ENCODE results near the gene LYL1. TPM values are rescaled to one million over a fixed set of nuclear protein-coding genes. Genes with fewer than 3 reads are reported as not detected.
A peak's percentile ranks its signal among the peaks of the same experiment; 100 is the strongest.

LYL1 gene
- total RNA-seq, 1 experiment from 2014 or later, result not detected

DNA sequence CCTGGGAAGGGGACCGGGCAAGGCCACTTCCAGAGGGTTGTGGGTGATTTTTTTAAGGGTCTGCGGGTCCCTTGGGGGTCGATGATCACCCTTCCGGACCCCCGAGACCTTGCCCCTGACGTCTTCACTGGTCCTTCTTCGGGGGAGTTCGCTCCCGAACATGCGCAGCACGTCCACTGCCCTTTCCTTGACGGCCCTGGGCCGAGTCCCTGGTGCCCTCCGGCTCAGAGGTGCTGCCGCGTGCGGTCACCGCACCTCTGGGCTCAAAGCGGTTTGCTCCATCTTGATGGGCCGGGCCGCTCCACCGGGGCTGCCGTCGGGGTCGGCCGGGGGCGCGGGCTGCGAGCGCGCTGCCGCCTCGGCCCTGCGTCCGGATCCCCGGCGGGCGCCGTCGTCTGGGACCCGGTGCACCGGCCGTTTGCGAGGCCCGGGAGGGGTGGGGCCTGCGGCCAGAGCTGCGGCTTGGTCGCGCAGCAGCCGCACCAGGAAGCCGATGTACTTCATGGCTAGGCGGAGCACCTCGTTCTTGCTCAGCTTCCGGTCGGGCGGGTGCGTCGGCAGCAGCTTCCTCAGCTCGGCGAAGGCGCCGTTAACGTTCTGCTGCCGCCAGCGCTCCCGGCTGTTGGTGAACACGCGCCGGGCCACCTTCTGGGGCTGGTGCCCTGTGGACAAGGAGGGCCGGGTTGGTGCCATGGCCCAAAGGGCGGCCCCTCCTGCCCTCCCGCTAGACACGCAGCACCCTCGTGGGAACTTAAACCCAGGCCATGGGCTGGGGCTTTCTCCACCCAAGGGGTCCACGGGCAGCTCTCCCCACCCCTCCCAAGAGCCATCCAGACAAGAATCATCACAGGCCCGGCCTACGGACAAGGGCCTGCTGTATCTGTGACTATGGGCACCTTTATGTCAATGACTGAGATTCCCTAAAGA, 3.3 kb downstream of the LYL1 start:
- no peak overlapping the region for H3K4me3 ChIP-seq
- H3K27me3 ChIP-seq, result no peaks in the 10 kb centered on the region
- no peaks in the 10 kb centered on the region for H3K9me3 ChIP-seq
- H3K36me3 ChIP-seq, result peaks cover 66% of the 10 kb centered on the region
- no peak for DNase-seq

DNA sequence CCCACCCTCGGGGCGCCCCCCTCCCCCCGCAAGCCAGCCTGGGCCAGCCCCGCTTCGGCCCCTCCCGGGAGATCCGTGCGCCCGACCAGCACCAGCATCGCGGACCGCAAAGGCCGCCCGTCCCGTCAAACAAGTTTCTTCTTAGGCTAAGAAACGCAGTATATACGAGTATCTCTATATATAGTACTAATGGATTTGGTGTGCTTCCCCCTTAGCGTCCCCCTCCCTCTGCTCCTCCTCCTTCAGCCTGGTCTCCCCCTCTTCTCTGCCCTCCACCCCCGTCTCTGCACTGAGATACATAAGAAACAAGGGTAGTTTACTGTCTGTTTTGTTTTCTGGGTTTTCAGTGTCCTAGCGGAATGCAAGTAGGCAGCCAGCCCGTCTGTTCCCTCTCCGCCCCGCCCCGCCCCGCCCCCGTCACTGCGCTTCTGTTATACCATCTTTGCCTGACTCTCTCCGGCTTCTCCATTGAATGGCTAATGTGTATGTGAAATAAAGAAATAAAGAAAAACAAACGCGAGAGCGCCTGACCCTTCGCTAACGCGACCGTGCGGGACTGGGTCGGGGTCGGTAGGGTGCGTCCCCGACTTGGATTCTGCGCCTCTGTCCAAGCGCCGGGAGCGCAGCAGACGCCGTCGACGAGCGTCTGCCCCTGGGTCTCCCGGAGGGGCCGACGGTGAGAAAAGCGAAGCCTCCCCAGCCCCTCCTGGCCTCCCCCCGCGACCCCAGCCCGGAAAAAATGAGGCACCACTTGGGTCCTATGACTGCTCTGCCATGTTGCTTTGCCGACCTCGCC, 4.2 kb downstream of the LYL1 start:
- no peak for DNase-seq
- peaks cover 69% of the 10 kb centered on the region for H3K36me3 ChIP-seq
- H3K27me3 ChIP-seq, result no peaks in the 10 kb centered on the region
- no peak overlapping the region for H3K4me3 ChIP-seq
- no peaks in the 10 kb centered on the region for H3K9me3 ChIP-seq

DNA sequence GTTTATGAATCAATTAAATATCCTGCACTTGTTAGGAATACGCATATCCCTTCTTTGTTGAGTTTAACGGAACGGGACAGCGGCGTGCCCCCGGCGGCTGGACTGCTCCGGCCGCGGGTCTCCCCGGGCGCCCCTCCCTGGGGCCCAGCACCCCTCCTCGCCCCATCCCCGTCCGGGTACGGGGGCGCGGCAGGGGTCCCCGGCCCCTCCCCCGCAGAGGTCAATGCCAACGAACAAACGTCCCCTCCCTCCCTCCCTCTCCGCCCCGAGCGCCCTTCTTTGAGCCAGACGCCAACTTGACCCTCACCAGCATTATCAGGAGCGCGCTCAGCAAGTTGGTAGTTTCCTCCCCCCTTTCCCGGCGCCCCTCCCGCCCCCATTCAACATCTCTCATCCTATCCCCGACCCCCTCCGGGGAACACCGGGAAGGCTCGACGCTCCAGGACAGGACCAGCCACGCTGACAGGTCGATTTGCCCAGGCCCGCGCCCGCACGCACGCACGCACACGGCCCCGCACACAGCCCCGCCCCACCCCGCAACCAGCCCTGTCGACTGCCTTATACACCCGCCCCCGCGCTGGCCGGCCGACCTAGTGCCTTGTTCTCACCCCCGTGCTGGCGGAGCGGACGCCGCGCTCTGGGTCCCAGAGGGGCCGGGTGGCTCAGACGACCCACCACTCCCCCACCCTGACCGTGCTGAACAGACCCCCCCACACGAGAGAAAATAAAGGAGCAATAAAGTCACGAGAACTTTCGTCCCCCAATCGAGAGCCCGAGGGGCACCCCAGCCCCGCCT, 5.0 kb downstream of the LYL1 start:
- Histone ChIP-seq H3K9me3 (no peaks in the 10 kb centered on the region), H3K36me3 (peaks cover 72% of the 10 kb centered on the region), H3K27me3 (no peaks in the 10 kb centered on the region), H3K4me3 (no peak overlapping the region)
- DNase-seq, result no peak

DNA sequence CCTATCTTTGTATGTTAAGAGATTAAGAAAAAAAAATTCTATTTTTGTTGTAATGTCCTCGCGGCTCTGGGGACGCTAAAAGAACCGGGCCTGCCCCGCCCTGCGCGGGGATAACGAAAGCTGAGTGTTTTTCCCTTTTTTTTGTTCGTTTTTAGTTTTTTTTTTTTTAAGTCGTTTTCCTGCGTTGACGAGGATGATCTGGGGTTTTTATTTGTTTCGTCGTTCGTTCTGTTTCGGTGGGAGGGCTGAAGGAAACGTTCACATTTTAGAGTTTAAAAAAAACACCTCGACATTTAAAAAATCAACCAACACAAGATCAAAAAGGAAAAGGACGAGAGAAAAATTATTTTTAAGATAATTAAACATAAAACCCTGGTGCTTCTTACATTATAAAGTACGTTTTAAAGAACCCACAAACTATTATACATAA, 5.6 kb downstream of the LYL1 start:
- DNase-seq, result no peak
- peaks cover 74% of the 10 kb centered on the region for H3K36me3 ChIP-seq

DNA sequence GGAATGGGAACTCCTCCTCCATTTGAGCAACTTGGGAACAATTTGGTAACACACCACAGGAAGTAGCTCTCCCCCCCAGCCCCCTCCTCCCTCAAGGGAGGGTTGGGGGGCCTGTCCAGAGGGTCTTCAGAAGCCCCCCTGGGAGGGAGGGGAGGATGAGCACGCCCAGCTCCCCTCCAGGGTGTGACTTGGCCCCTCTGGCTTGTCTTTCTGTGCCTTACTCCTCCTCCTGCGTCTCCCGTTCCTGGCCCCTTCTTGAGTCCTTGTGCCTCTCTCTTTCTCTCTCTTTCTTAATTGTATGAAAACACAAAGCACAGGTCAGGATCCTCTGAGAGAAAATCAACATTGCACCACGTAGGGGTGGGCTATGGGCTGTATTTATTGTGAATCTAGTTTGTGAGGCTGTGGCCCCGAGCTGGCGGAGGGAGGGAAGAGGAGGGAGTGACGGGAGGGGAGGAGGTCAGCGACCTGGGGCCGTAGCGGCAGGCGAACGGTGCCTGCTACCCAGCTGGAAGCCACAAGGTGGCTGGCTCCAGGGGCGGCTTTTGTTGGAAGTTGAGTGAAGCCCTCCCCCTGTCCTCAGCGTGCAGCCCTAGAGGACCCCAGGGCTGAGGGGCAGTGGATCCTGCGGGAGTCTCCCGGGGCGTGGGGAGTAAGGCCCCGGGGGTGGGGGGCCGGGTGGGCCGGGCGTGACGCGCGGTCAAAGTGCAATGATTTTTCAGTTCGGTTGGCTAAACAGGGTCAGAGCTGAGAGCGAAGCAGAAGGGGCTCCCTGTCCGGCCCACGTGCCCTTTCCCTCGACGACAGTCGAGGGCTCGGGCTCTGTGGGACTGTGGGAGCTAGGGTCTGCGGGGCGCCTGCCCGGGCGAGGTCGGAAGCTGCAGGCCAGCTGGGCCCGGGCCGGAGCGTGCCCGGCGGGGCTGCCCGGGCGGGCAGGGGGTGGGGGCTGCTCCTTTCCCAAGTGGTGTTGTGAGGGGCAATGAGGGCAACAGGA, 6.4 kb downstream of the LYL1 start:
- Histone ChIP-seq H3K4me3 (no peak overlapping the region), H3K9me3 (no peaks in the 10 kb centered on the region), H3K27me3 (no peaks in the 10 kb centered on the region), H3K36me3 (peaks cover 73% of the 10 kb centered on the region)
- no peak for DNase-seq

More for the DNA sequence above, 5.6 kb downstream of the LYL1 start:
- no peaks in the 10 kb centered on the region for H3K27me3 ChIP-seq
- no peaks in the 10 kb centered on the region for H3K9me3 ChIP-seq
- H3K4me3 ChIP-seq, result no peak overlapping the region

DNA sequence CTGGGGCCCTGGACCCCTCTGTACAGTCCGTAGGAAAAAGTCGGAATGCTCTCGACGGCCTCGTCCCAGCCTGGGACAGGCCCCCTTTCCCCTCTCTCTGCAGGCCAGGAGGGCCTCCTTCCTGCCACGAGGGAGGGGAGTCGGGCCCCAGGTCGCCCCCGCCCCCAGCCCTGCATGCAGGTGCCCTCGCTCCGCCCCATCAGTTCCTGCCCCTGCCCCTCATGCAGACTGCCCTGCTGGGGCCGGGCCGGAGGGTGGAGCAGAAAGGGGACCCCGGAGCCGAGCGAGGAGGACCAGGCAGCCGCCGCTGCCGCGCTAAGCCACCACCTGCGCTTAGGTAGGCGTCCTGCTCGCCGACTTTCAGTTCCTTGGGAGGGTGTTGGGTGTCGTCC, 7.3 kb downstream of the LYL1 start:
- Histone ChIP-seq H3K9me3 (no peaks in the 10 kb centered on the region), H3K27me3 (no peaks in the 10 kb centered on the region), H3K4me3 (no peak overlapping the region), H3K36me3 (peaks cover 76% of the 10 kb centered on the region)
- DNase-seq, result no peak

DNA sequence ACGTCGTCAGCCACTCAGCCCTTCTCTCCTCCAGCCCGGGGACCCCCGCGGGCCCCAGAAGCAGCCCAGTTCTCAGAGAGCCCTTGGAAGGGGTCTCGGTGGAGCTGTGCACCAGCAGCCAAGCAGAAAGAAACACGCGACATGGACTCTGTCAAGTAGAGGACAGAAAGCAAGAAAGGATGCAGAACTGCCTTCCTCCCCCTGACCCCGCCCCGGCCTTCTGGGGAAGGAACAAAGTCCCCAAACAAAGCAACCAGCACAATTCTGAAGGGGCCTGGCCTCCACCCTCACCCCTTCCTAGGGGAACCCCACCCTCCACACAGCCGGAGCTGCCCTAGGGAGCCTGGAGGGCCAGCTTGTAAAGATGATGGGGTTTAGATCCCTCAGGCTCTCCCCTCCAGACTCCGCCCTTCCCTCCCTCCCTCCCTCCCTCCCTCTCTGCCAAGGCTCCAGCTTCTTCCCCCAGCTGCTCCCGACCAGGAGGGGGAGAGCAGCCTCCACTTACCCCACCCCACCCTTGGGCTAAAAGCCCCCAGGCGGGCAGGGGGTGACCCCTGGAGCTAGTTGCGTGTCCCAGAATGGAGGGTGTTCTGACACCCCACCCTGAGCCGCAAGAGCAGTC, 7.8 kb downstream of the LYL1 start:
- Histone ChIP-seq H3K27me3 (no peaks in the 10 kb centered on the region), H3K9me3 (no peaks in the 10 kb centered on the region), H3K4me3 (no peak overlapping the region), H3K36me3 (peaks cover 80% of the 10 kb centered on the region)
- no peak for DNase-seq

DNA sequence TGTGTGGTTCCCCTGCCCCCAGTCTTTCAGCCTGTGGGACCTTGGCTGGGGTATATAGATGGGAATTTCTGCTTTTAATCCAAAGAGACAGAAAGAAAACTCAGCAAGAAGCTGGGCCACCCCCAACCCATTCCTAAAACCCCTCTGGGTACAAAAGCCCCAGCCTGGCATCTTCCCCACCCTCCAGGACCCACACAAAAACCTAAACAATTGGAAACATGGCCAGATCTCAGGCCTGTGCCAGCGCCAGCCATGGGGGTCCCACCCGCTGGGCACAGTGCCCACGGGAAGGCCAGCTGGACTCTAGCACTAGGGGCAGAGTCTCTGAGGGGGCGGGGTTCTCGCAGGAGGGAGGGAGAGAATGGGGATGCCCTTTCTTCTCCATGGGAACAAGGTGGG, 8.6 kb downstream of the LYL1 start:
- H3K4me3 ChIP-seq, result no peak overlapping the region
- peaks cover 82% of the 10 kb centered on the region for H3K36me3 ChIP-seq
- H3K9me3 ChIP-seq, result no peaks in the 10 kb centered on the region
- H3K27me3 ChIP-seq, result no peaks in the 10 kb centered on the region
- no peak for DNase-seq

DNA sequence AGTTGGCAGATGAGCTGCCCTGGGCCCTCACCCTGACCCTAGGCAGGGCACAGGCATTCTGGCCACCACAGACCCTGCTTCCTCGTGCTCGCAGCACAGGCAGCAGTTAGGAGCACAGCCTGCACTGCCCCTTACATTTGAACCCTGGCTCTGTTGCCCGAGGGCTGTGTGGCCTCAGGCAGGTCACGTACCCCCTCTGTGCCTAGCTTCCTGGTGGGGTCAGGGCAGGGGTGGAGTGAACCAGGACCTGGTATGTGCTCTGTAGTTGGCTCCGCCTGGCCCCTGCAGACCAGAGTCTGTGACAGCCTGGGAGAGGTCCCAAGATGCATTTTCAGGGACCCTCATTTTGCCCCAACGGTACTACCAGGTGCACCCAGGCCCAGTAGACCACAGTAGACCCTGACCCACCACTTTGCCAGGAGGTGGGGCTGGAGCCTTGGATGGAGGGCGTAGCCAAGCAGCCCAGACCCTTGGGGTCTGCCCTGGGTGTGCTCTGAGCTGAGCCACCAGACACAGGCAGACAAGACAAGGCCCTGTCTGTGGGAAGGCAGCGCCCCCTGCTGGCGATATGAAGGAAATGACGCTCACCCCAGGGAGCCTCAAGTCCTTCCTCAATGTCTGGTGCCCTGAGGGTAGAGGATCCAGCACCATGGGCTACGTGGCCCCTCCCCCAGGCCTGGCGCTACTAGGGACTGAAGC, 9.1 kb downstream of the LYL1 start:
- Histone ChIP-seq H3K36me3 (peaks cover 82% of the 10 kb centered on the region), H3K9me3 (no peaks in the 10 kb centered on the region), H3K27me3 (no peaks in the 10 kb centered on the region), H3K4me3 (no peak overlapping the region)
- peak; percentile 76 for DNase-seq

DNA sequence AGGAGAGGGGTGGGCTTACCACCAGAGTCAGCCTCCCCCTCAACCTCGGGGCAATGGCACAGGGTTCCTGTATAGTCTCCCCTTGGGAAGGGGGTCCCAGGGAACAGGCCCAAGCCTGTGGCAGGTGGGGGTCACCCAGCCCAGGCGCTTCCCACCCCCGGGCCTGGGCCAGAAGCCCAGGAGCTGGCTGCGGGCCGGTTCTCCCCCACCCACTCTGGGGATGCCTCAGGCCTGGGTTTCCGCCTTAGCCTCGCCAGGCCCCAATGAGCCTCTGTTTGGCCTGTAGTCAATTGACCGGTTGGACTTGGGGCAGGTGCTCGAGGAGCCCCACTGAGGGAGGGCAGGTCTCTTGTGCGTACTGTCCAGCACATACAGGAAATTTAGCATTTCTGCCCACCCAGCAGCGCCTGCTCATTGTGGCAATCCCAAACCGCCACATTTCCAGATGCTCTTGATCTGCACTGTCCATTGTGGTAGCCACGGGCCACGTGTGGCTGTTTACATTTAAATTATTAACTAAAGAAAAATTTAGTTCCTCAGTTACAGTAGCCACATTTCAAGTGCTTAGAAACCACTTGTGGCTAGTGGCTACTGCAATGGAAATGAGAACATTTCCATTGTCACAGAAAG, 9.9 kb downstream of the LYL1 start:
- Histone ChIP-seq H3K27me3 (no peaks in the 10 kb centered on the region), H3K36me3 (peaks cover 82% of the 10 kb centered on the region), H3K4me3 (no peak overlapping the region), H3K9me3 (no peaks in the 10 kb centered on the region)
- no peak for DNase-seq

DNA sequence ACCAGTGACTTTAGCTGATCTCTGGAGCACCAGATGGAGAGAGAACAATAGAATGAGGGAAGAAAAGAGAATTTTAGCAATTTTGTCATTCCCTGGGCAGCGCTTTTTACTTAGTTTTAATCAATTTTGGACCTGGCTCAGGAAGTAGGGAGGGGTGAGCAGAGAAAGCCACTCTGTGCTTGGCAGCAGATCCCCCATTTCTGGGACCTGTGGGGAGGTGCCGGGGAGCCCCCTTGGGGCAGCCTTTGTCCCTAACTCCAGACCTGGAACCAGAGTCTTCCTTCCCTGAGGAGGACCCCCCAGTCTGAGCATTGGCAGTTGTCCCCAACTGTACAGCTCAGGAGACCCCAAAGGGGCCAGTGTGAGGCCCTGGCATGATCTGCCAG, 10.5 kb downstream of the LYL1 start:
- DNase-seq, result no peak

DNA sequence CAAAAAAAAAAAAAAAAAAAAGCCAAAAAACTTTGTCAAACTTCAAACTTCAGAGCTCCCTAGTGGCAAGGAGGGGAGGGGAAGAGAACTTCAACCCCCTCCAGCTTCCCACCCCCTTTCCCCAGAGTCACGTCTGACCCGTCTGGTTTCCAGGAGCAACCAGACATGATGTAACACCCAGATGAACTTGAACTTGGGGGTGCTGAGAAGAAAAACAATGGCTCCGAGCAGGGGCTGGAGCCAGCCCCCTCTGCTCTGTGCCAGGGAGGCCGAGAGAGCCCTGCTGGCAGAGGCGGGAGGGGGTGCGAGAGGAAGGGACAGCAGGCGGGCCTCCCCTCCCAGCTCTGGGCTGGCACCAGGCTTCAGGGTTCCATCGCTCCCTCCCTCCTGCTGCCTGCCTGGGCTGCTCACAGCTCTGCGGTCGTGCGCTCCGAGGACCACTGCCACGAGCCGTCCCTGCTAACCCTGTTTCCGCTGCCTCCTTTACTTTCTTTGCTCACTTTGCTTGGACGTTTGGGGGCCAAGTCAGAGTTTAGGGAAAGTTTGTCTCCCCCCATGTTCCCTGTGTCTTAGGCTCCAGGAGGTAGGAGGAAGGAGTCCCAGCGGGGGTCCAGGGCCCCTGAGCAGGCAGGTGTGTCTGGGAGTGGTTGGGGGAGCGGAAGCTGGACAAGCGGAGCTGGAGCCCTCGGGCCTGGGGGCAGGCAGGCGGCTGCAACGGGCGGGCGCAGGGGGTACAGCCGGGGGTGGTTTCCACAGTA, 11.1 kb downstream of the LYL1 start:
- no peaks in the 10 kb centered on the region for H3K27me3 ChIP-seq
- H3K4me3 ChIP-seq, result no peak overlapping the region
- no peak for DNase-seq
- H3K9me3 ChIP-seq, result no peaks in the 10 kb centered on the region
- H3K36me3 ChIP-seq, result peaks cover 90% of the 10 kb centered on the region

More for the DNA sequence above, 10.5 kb downstream of the LYL1 start:
- H3K4me3 ChIP-seq, result no peak overlapping the region
- peaks cover 84% of the 10 kb centered on the region for H3K36me3 ChIP-seq
- H3K9me3 ChIP-seq, result no peaks in the 10 kb centered on the region
- H3K27me3 ChIP-seq, result no peaks in the 10 kb centered on the region

DNA sequence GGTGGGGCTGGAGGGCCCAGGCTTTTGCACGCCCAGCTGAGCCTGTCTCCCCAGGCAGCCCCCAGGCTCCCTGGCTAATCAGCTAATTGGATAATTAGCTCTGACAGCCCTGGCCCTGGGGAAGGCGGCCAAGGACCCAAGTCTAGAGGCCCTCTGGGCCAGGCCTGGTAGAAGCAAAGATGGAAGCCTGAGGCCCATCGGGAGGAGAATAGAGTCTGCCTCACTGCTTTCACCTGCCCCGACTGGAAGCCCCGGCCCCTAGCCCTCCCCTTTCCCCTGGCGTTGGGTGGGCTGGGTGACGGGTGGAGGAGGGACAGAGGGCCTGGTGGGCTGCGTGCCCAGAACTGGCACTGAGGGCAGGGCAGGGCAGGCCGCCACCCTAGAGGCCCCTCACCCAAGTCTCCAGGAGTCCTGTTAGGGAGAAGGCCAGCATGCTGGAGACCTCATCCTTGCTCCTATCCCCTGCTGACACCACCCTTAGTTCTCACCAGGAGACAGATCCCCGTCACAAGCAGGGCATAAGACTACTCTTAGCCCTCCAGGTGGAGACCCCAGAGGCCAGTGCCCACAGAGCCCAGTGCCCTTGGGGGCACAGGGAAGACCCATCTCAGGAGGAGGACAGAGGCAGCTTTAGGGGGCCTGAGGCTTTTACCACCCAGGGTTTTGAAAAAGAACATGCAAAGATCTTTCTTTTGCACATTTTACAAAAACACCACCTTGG, 12.0 kb downstream of the LYL1 start:
- DNase-seq, result no peak
- Histone ChIP-seq H3K36me3 (peaks cover 93% of the 10 kb centered on the region), H3K27me3 (no peaks in the 10 kb centered on the region), H3K9me3 (no peaks in the 10 kb centered on the region), H3K4me3 (no peak overlapping the region)

Data from MG63 (cell line).